ENCODE results near the gene ACTA1. TPM values are rescaled to one million over a fixed set of nuclear protein-coding genes. Genes with fewer than 3 reads are reported as not detected.

Gene ACTA1
- total RNA-seq, 1 donor from 2014 or later: not detected

Other genes starting within 250 kb of the ACTA1 start
- gene RAB4A, start 163.0 kb downstream of the ACTA1 start, total RNA-seq: 13.9 and 15.7 TPM in 2 replicates
- gene CCSAP, start 91.0 kb downstream of the ACTA1 start, total RNA-seq: 3.4 and 3.7 TPM in 2 replicates
- gene NUP133, start 74.2 kb upstream of the ACTA1 start, total RNA-seq: 25.7 and 27.8 TPM in 2 replicates
- 16.6 and 24.2 TPM in 2 replicates for gene ABCB10, start 124.6 kb upstream of the ACTA1 start, total RNA-seq
- gene TAF5L, start 192.0 kb upstream of the ACTA1 start, total RNA-seq: 18.5 and 28.4 TPM in 2 replicates
- 6.1 and 10.7 TPM in 2 replicates for gene URB2, start 192.2 kb upstream of the ACTA1 start, total RNA-seq

All from lung microvascular endothelial cell (primary cell).